Uterus (tissue), 4 donors: Measurements from ENCODE around the gene PSMC2. TPM values are rescaled to one million over a fixed set of nuclear protein-coding genes. Genes with fewer than 3 reads are reported as not detected.
"Not testable (repeated sequence)": the region's sequence is repeated elsewhere in the genome, so short reads cannot be mapped to it uniquely, and the experiment has no call there.

Experiments
- DNase-seq, 2 donors: peaks; one replicate each; pipeline ENCODE4 v3.0.0-alpha.2; 2019 to 2020
- H3K27ac ChIP-seq, 2 donors: fragments of 200-600 bp; sonication (generic); 1 replicate in 1 of 2; 2 replicates in 1 of 2; pipeline ENCODE4 v1.5.1; 2016 to 2018
- H3K27me3 ChIP-seq, 2 donors: fragments of 200-600 bp; sonication (generic); one replicate each; pipeline ENCODE4 v1.5.1; 2018 to 2019; ENCODE audit warnings: control low read depth in 1 of 2
- H3K36me3 ChIP-seq, 2 donors: fragments of 200-600 bp; sonication (generic); one replicate each; pipeline ENCODE4 v1.5.1; 2019; ENCODE audit warnings: control low read depth in 1 of 2
- H3K4me1 ChIP-seq, 2 donors: fragments of 200-600 bp; sonication (generic); one replicate each; pipeline ENCODE4 v1.5.1; 2018 to 2019; ENCODE audit warnings: control low read depth in 1 of 2
- H3K4me3 ChIP-seq, 2 donors: fragments of 200-600 bp; sonication (generic); 1 replicate in 1 of 2; 2 replicates in 1 of 2; pipeline ENCODE4 v1.5.1; 2018 to 2019; ENCODE audit warnings: mild to moderate bottlenecking in 1 of 2
- H3K9me3 ChIP-seq, 2 donors: fragments of 200-600 bp; sonication (generic); one replicate each; pipeline ENCODE4 v1.5.1; 2019; ENCODE audit warnings: control low read depth in 1 of 2
- CTCF ChIP-seq, 4 experiments: fragments of 200-600 bp in 2 of 4; fragments of 450-650 bp in 2 of 4; sonication (generic) in 2 of 4; IDR thresholded peaks; one replicate each; pipeline ENCODE4 v1.5.1; 2016 to 2019; ENCODE audit warnings: antibody characterized with exemption in 4 of 4, mild to moderate bottlenecking in 2 of 4, moderate library complexity in 1 of 4
- POLR2A ChIP-seq, 2 donors: fragments of 450-650 bp; IDR thresholded peaks; one replicate each; pipeline ENCODE4 v1.6.1; 2016; ENCODE audit warnings: antibody characterized with exemption in 2 of 2, mild to moderate bottlenecking in 1 of 2, moderate library complexity in 1 of 2
- intact Hi-C: fragments of 100-400 bp; cut with DNase I; formaldehyde crosslinking; loops from one replicate; pipeline ENCODE4 v1.15.1; 2023; ENCODE audit warnings: low total_unique reads
- total RNA-seq, 4 donors: library from RNA; depleted of rRNA in 3 of 4; stranded (reverse); fragments of >200 nt in 3 of 4; gene quantifications; one replicate each; pipeline versions ENCODE4 v1.1.0 to v1.2.4, GENCODE V29; 2014 to 2023
- donor health status: DM: yes; HTN: yes; CAD: no.

Gene PSMC2
- total RNA-seq, 4 donors from 2014 or later, result 30.0 to 128 (median 79.8) TPM

- no peak overlapping the region for H3K4me3 ChIP-seq
- H3K36me3 ChIP-seq, result no peaks in the 10 kb centered on the region
- no peaks in the 10 kb centered on the region for H3K9me3 ChIP-seq
- no peak overlapping the region for H3K27ac ChIP-seq
- TF ChIP-seq CTCF (IDR thresholded peaks at IDR 0.05) (no peak), POLR2A (IDR thresholded peaks at IDR 0.05) (no peak)
- no peaks in the 10 kb centered on the region for H3K4me1 ChIP-seq
- intact Hi-C loops, result no loop called here
- DNase-seq, result no peak
- no peaks in the 10 kb centered on the region for H3K27me3 ChIP-seq
These were observed 51.2 kb downstream of the PSMC2 start for GRCh38 chr7:103398483-103399127.

- H3K9me3 ChIP-seq, H3K27me3 ChIP-seq, H3K27ac ChIP-seq, H3K36me3 ChIP-seq, H3K4me1 ChIP-seq, intact Hi-C loops, DNase-seq, H3K4me3 ChIP-seq: not testable (repeated sequence)
These were observed 52.2 kb downstream of the PSMC2 start for GRCh38 chr7:103399687-103400086.

- H3K27ac ChIP-seq, H3K36me3 ChIP-seq, H3K9me3 ChIP-seq, H3K27me3 ChIP-seq, DNase-seq, intact Hi-C loops, H3K4me1 ChIP-seq, H3K4me3 ChIP-seq: not testable (repeated sequence)
These were observed 58.6 kb downstream of the PSMC2 start for GRCh38 chr7:103405789-103406613.

- intact Hi-C loops, result no loop called here
- H3K27me3 ChIP-seq, result no peaks in the 10 kb centered on the region
- H3K27ac ChIP-seq, result no peak overlapping the region
- H3K4me1 ChIP-seq, result no peaks in the 10 kb centered on the region
- no peak overlapping the region for H3K4me3 ChIP-seq
- no peak for DNase-seq
- TF ChIP-seq CTCF (IDR thresholded peaks at IDR 0.05) (no peak), POLR2A (IDR thresholded peaks at IDR 0.05) (no peak)
- H3K36me3 ChIP-seq, result no peaks in the 10 kb centered on the region
- H3K9me3 ChIP-seq, result no peaks in the 10 kb centered on the region
These were observed 64.7 kb downstream of the PSMC2 start for GRCh38 chr7:103412151-103412550.

- H3K27ac ChIP-seq, result no peak overlapping the region
- TF ChIP-seq POLR2A (IDR thresholded peaks at IDR 0.05), result no peak
- no peak for TF ChIP-seq CTCF (IDR thresholded peaks at IDR 0.05)
- no peaks in the 10 kb centered on the region for H3K27me3 ChIP-seq
- H3K9me3 ChIP-seq, result no peaks in the 10 kb centered on the region
- intact Hi-C loops, result no loop called here
- no peaks in the 10 kb centered on the region for H3K36me3 ChIP-seq
- no peak for DNase-seq
- H3K4me1 ChIP-seq, result no peaks in the 10 kb centered on the region
- no peak overlapping the region for H3K4me3 ChIP-seq
These were observed 66.0 kb downstream of the PSMC2 start for GRCh38 chr7:103413407-103413806.

- H3K9me3 ChIP-seq, result no peaks in the 10 kb centered on the region
- intact Hi-C loops, result no loop called here
- H3K36me3 ChIP-seq, result no peaks in the 10 kb centered on the region
- TF ChIP-seq POLR2A (IDR thresholded peaks at IDR 0.05), result no peak
- no peak for TF ChIP-seq CTCF (IDR thresholded peaks at IDR 0.05)
- no peaks in the 10 kb centered on the region for H3K4me1 ChIP-seq
- DNase-seq, result no peak
- no peak overlapping the region for H3K4me3 ChIP-seq
- H3K27me3 ChIP-seq, result no peaks in the 10 kb centered on the region
- no peak overlapping the region for H3K27ac ChIP-seq
These were observed 70.8 kb downstream of the PSMC2 start for GRCh38 chr7:103418241-103418640.
